NCI-H69 (cell line): ENCODE results near the gene SPDYE6.
"Not testable (repeated sequence)": the region's sequence is repeated elsewhere in the genome, so short reads cannot be mapped to it uniquely, and the experiment has no call there.

Experiments used
- DNase-seq: peaks from one replicate; lab custom pipeline; 2025; lab: John Stamatoyannopoulos, UW

Gene SPDYE6

DNA sequence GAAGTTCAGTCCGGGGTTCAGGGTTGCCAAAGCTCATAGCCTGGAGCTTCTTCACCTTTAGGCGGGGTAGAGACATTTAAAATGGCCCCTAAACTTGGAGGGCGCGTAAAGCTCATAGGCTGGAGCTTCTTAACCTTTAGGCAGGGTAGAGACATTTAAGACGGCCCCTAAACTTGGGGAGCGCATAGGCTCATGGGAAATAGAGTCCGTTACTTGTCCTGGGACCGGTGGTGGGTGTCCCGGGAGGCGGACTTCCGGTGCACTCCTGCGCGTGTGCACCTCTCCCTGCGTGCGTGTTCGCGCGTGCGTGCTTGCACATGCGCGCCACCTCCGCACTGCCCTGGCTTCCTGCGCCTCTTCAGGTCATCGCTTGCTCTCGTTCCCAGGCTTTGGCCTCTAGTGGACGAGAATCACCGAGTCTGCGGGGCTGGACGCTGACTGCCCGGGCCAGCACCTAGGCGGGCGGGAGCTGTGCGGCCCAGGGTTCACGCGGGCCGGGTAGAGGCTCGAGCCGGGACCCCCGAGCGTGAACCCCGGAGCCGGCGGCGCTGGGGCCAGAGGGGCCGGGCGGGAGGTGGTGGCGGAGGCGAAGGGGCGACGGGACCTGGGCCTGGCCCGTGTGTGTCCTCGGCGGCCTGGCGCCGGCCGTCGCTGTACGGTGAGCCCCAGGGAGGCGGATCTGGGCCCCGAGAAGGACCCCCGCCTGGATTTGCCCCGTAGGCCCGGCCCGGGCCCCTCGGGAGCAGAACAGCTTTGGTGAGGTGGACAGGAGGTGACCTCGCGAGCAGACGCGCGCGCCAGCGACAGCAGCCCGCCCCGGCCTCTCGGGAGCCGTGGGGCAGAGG is 7.5 kb upstream of the SPDYE6 start:
- DNase-seq, result peak; percentile 99

DNA sequence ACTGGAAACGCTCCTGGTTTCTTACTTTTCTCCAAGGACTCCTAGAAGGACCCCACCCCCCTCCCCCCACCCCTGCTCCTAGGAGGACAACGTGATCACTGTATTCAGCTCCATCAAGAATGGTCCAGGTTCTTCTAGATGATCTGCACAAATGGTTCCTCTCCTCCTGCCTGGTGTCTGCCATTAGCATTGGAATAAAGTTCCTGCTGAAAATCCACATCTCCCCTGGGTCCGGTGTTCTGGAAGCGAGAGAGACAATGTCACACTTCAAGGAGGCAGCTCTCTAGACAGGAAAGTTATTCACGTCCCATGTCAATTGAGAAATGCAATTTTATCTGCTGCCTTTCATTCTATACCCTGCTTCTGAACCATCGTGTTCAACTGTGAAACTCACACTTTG is 9.3 kb downstream of the SPDYE6 start:
- DNase-seq, result not testable (repeated sequence)

DNA sequence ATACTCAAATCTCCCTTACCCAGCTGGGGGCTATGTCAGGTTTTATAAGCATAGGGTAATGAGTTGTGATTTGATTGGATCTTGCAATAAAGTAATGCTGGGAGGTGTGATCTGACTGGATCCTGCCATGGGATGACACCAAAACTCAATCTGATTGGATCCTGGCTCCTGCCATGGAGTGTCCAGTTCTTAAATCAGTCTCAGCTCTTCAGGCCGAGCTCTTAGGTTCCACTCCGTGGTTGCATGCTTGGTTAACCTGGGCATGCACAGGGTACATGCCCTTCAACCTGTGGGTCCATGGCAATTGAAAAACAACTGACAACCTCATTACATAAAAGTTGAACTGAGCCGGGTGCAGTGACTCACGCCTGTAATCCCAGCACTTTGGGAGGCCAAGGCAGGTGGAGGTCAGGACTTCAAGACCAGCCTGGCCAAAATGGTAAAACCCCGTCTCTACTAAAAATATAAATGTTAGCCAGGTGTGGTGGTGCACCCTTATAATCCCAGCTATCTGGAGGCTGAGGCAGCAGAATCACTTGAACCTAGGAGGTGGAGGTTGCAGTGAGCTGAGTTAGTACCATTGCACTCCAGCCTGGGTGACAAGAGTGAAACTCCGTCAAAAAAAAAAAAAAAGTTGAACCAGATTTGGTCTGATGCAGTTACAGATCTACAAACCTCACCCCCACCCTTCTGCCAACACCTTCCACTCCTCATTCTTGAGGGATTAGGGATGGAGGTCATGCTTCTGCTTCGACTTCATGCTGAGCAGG is 15.5 kb downstream of the SPDYE6 start:
- not testable (repeated sequence) for DNase-seq

DNA sequence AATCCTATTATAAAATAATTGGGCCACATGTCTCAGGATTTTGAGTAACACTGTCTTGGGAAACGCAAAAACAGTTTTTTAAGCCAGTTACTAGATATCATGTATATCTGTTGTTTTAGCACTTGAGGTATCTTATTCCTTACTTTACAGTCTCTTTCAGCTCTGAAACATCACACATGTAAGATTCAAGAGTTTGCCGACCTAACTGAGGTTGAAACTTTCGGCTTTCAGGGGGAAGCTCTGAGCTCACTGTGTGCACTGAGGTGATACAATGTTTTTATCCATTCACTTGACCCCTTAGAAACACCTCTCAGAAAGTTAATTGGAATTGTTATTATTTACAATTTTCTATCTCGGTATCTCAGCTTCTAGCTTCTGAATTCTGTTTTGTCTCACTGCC is 18.8 kb downstream of the SPDYE6 start:
- DNase-seq, result not testable (repeated sequence)

DNA sequence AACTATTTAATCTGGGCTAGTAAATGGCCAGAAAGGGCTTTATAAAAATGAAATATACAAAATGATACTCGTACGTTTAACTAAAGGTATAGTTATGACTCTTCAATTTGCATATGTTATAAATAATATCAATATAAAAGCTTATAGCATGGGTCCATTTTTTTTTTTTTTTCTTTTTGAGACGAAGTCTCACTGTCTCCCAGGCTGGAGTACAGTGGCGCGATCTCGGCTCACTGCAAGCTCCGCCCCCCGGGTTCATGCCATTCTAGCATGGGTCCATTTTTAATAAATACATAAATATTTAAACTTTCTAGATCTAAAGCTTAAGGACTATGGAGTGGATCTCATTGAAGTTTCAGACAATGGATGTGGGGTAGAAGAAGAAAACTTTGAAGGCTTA is 19.2 kb downstream of the SPDYE6 start:
- not testable (repeated sequence) for DNase-seq

DNA sequence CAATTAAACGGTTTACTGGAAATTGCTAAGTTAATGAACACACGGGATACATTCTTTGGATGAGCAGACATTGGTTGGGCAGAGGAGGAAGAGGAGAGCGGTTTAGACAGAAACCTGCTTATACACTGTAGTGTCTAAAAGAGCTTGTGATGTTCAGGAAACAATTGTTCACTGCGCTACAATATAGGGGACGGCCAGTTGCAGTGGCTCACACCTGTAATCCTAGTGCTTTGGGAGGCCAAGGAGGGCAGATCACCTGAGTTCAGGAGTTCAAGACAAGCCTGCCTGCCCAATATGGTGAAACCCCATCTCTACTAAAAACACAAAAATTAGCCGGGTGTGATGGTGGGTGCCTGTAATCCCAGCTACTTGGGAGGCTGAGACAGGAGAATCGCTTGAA is 20.7 kb downstream of the SPDYE6 start:
- not testable (repeated sequence) for DNase-seq

DNA sequence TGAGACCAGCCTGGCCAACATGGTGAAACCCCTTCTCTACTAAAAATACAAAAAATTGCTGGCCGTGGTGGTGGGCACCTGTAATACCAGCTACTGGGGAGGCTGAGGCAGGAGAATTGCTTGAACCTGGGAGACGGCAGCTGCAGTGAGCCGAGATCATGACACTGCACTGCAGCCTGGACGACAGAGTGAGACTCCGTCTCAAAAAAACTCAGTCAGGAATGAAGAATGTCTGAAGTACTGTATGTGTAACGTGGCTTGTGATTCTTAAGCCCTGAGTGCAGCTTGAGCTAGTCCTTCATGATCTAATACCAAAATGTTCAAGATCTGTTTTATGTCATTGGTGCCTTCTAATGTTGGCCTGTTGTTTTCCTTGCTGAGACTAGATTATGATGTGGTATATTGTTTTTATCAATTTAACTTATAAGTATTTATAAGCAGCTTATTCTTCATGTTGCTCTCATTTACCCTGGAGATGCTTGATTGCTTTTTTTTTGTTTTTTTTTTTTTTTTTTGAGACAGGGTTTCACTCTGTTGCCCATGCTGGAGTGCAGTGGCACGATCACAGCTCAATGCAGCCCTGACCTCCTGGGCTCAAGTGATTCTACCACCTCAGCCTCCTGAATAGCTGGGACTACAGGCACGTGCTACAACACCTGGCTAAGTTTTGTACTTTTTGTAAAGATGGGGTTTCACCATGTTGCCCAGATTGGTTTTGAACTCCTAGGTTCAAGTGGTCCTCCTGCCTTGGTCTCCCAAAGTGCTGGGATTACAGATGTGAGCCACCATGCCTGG is 25.4 kb downstream of the SPDYE6 start:
- DNase-seq, result not testable (repeated sequence)

DNA sequence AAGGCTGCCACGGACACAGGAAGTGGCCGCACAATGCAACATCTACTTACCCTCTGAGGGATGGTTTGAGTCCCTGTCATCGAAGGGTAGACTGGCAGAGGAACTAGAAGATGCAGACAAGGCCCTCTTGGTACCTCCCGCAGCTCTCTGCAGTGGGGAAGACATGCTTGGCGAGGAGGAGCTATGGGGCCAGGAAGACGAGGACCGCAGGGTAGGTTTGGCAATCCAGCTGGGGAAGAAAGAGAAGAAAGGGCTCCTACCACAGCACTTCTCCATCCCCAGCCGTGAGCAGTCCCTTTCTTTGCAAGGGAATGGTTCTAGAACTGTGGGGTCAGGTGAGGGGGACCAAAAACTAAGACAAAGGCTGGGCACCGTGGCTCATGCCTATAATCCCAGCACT is 26.9 kb downstream of the SPDYE6 start:
- not testable (repeated sequence) for DNase-seq

DNA sequence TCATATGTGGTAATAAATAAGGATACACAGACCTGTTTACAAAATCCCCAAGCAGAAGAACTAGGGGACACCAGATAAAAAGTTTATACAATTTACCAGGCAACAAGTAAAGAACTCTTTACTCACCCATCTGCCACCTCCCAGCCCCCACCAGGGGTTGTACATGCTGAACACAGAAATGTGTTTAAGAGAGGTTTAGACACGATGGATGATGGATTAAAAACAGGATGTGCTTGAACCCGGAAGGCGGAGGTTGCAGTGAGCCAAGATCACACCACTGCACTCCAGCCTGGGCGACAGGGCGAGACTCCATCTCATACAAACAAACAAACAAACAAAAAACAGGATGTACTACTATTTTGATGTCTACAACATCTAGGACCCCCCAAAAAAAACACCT is 27.4 kb downstream of the SPDYE6 start:
- DNase-seq, result not testable (repeated sequence)

DNA sequence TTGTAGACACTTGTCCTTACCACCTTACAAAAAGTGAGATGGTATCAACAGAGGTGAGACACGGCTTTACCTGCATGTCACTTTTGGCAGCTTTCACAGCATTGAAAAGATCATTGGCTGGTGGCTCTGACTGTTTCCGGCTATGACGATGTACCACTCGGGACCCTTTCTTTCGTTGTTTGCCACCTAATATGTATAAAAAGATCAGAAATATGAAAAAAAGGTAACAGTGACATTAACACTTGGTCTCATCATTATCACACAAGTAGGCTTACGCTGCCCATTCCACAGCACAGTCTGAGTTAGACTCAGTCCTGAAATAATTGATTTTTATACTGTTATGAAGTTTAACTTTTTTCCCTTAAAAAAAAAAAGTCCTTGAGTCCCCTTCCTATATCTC is 29.1 kb downstream of the SPDYE6 start:
- DNase-seq, result not testable (repeated sequence)

DNA sequence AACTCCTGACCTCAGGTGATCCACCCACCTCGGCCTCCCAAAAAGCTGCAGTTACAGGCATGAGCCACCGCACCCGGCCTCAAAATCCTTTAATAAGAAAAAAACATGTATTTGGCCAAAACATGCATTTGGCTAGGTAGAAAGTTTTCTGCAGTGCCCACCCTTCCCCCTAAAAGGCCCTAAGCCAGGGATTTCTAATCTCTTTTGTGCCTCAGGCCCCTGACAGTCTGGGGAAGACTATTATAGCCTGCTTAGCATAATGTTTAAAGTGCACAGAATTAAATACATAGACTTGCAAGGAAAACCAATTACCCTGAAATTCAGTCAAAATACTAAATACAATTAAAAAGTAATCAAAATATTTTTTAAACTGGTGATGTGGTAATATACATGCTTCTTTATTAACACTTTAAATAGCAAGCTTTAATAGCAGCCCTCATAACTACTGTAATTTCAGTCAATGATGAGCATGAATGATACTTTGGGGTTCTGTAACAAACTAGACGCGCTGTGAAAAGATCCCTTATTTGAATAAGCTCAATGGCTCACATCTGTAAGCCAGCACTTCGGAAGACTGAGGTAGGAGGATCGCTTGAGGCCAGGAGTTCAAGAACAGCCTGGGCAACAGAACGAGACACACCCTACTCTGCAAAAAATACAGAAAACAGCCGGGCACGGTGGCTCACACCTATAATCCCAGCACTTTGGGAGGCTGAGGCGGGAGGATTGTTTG is 29.9 kb downstream of the SPDYE6 start:
- DNase-seq, result no peak

DNA sequence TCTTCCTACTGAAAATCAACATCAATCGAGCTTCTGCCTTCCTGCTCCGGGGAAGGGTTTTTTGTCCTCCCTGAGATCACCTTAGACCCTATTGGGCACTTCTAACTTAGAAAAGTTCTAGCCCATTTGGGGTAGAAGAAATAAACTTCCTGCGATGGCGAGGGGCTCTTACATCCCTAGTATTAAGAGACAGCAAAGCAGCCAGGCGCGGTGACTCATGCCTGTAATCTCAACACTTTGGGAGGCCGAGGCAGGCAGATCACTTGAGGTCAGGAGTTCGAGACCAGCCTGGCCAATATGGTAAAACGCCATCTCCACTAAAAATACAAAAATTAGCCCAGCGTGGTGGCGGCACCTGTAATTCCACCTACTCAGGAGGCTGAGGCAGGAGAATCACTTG is 31.1 kb downstream of the SPDYE6 start:
- DNase-seq, result not testable (repeated sequence)

DNA sequence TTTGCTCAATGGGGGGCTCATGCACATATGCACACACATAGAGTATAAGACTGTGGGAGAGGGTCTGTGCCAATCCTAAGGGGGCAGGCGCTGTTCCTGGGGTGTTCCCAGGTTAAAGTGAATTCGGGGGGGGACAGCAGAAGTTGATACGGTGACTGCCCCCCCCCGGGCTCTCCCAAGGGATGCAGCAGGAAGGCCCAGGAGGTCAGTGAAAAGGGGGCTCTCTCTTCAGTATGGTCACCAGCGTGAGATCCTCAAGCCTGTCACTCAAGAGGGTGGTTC is 32.4 kb downstream of the SPDYE6 start:
- no peak for DNase-seq

DNA sequence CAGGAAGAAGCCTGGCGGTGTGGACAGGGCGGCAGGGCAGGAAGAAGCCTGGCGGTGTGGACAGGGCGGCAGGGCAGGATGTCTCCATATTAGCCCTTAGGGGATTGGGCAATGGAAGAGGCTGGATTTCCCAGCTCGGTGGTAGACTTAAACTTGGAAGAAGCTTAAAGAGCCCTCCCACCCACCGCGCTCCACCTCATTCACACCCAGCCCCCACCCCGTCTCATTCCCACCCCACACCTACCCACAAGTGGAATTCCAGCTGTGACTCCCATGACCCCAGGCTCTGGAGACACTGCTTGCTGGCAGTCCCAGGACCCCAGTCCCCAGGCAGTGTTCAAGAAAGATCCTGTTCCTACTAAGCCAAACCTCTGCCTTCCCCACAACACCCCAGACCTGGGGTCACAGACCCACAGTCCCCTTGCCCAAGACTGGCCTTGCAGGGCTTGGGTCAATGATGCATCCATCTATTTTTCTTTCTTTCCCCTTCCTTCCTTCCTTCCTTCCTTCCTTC is 34.0 kb downstream of the SPDYE6 start:
- no peak for DNase-seq

DNA sequence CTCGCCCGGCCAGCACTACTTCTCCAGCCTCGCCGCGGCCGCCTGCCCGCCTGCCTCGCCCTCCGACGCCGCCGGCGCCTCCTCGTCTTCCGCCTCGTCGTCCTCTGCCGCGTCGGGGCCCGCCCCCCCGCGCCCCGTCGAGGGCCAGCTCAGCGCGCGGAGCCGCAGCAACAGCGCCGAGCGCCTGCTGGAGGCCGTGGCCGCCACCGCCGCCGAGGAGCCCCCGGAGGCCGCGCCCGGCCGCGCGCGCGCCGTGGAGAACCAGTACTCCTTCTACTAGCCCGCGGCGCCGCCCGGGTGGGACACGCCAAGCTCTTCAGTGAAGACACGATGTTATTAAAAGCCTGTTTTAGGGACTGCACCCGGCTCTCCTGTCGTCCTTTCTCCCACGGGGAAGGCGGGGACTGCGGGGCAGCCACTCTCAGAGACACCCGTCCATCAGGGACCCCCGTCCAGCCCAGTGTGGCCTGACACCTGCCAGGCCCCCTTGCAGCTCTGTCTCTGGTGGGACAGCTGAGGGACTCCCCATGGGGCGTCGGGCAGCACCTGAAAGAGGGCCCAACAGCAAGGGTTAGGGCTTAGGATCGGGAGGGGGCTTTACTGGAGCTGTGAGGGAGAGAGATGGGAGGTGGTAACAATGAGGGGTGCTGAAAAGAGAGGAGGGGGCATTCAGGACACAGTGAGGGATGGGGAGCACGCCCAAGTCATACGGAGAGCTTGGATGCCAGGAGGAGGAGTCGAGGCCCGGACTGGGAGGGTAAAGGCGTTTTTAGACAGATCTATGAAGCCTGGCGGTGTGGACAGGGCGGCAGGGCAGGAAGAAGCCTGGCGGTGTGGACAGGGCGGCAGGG is 34.7 kb downstream of the SPDYE6 start:
- DNase-seq, result peak; percentile 25

DNA sequence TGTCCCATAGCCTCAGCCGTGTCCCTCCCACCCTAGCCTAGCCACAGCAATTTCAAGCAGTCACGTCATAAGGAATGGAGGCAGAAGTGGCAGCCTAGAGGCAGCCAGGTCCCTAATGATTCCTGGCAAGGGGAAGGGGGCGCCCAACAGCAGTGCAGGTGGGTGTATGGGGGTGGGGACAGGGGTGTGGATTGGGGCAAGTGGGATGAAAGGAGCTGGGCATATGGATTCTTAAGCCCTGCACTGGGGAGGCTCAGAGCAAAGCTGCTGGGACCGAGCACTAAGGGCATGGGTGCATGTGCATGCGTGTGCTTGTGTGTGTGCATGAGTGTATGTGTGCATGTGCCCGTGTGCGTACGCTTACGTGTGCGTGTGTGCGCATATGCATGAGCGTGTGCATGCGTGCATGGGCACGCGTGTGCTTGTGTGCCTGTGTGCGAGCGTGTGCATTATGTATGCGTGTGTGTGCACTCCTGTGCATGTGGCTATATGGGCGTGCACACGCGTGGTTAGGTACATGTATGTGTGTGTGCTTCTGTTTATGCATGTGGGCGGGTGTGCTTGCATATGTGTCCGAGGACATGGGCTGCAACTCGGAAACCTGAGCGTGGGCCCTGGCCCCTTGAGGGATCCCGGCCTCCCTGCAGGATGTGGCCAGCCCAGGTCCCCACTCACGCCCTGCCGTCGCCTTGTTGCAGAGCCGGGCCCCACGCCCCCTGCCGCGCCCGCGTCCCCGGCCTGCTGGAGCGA is 35.5 kb downstream of the SPDYE6 start:
- no peak for DNase-seq

DNA sequence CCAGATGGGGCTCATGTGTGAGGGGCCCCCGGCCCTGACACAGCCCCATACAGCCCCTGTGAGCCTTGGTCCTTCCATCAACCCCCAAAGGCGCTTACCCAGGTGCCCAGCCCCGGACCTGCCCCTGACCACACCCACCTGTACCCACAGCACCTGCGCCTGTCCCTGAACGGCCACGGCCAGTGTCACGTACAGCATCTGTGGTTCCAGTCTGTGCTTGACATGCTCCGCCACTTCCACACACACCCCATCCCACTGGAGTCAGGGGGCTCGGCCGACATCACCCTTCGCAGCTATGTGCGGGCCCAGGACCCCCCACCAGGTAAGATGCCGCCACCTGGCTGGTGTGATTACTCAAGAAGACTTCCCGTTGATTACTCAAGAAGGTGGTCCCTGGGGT is 36.1 kb downstream of the SPDYE6 start:
- DNase-seq, result no peak

DNA sequence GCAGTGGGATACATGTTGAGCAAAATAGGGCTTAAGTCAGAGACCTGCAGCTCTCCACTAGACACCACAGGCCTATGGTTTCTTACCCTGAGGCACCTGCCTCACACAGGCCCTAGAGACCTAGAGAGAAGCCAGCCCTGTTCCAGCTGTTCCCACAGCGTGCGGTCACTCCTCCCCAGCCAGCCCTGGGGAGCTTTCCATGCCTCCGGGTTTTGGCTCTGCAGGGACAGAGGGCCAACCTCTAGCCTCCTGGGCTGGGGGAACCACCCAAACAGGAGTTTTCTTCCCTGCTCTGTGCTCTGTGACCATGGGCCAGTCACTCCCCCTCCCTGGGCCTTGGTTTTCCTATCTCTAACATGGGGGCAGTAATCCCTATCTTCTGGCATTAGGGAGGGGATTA is 36.6 kb downstream of the SPDYE6 start:
- peak; percentile 77 for DNase-seq

DNA sequence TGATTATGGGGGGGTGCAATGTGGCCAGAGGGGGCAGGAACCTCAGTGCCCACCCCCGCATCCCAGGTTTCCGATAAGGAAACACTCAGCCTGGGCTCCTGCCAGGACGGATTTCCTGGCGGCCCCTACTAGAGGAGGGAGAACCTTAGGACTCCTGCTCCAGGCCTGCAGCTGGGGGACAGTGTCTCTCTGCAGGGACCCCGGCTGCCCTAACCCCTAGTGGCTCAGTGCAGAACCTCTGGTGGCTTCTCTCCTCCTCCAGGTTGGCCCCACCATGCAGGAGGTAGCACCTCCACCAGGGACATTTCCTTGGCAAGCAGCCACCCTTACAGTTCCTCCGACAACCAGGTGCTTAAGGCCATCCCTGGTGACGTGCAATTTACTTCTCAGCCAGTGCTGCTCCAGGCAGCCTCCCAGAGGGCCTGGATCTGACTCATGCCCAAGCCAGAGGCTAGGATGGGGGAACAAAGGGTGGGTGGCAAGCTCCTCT is 37.7 kb downstream of the SPDYE6 start:
- DNase-seq, result peak; percentile 94
